Neuronal stem cell (in vitro differentiated cells): Measurements from ENCODE around the gene PCDHGB5.

Experiments
- DNase-seq: peaks from one replicate; pipeline ENCODE4 v3.0.0-alpha.2; 2013; ENCODE audit warnings: low spot score
- H2AFZ ChIP-seq: one replicate; pipeline ENCODE4 v1.6.1; 2013; ENCODE audit warnings: mild to moderate bottlenecking, low read length, inconsistent platforms
- H2AK5ac ChIP-seq: 2 replicates; pipeline ENCODE4 v1.6.1; 2013; ENCODE audit warnings: low read depth, mild to moderate bottlenecking, inconsistent platforms, low read length, moderate library complexity, mixed read lengths
- H2BK120ac ChIP-seq: 2 replicates; pipeline ENCODE4 v1.6.1; 2013; ENCODE audit warnings: low read depth, mild to moderate bottlenecking, inconsistent platforms, low read length, moderate library complexity, mixed read lengths
- H2BK12ac ChIP-seq: one replicate; pipeline ENCODE4 v1.6.1; 2013; ENCODE audit warnings: low read length, inconsistent platforms
- H2BK15ac ChIP-seq: 2 replicates; pipeline ENCODE4 v1.6.1; 2013; ENCODE audit warnings: mild to moderate bottlenecking, low read length, inconsistent platforms, mixed read lengths
- H2BK5ac ChIP-seq: one replicate; pipeline ENCODE4 v1.6.1; 2013; ENCODE audit warnings: inconsistent platforms, mild to moderate bottlenecking, low read length, moderate library complexity
- H3K14ac ChIP-seq: one replicate; pipeline ENCODE4 v1.6.1; 2013; ENCODE audit warnings: low read length, inconsistent platforms
- H3K18ac ChIP-seq: 2 replicates; pipeline ENCODE4 v1.6.1; 2013; ENCODE audit warnings: low read length, inconsistent platforms
- H3K23ac ChIP-seq: 2 replicates; pipeline ENCODE4 v1.6.1; 2013; ENCODE audit warnings: low read depth, mild to moderate bottlenecking, mixed read lengths, low read length, inconsistent platforms; ENCODE audit not compliant: poor library complexity
- H3K27ac ChIP-seq: replicated peaks from 3 replicates; pipeline ENCODE4 v1.5.1; 2013; ENCODE audit warnings: low read length, inconsistent platforms
- H3K27me3 ChIP-seq, 3 experiments: 2 replicates each; pipeline ENCODE4 v1.6.1; 2013; ENCODE audit warnings: low read length in 3 of 3, mild to moderate bottlenecking in 2 of 3, inconsistent platforms in 1 of 3, low read depth in 1 of 3, mixed read lengths in 1 of 3, moderate library complexity in 1 of 3; ENCODE audit not compliant: control insufficient read depth in 3 of 3, insufficient read depth in 3 of 3
- H3K36me3 ChIP-seq, 2 donors: replicated peaks in 1 of 2; 2 replicates each; pipeline ENCODE4 v1.6.1; 2013; ENCODE audit warnings: low read length in 2 of 2; ENCODE audit not compliant: control insufficient read depth in 2 of 2, insufficient read depth in 2 of 2
- H3K4ac ChIP-seq: 2 replicates; pipeline ENCODE4 v1.6.1; 2013; ENCODE audit warnings: inconsistent platforms, mild to moderate bottlenecking, low read length, moderate library complexity
- H3K4me1 ChIP-seq, 2 donors: 1 replicate in 1 of 2; 2 replicates in 1 of 2; pipeline ENCODE4 v1.6.1; 2013; ENCODE audit warnings: low read length in 2 of 2, low read depth in 1 of 2; ENCODE audit not compliant: control insufficient read depth in 2 of 2, insufficient read depth in 1 of 2
- H3K4me2 ChIP-seq: one replicate; pipeline ENCODE4 v1.6.1; 2013; ENCODE audit warnings: mild to moderate bottlenecking, low read length, inconsistent platforms; ENCODE audit not compliant: insufficient read depth, poor library complexity, severe bottlenecking
- H3K4me3 ChIP-seq, 2 donors: 2 replicates each; pipeline ENCODE4 v1.5.1; 2013; ENCODE audit warnings: low read length in 2 of 2, mild to moderate bottlenecking in 2 of 2, inconsistent platforms in 1 of 2, moderate library complexity in 1 of 2
- H3K79me1 ChIP-seq: one replicate; pipeline ENCODE4 v1.6.1; 2013; ENCODE audit warnings: low read depth, mild to moderate bottlenecking, inconsistent platforms, low read length, moderate library complexity
- H3K9ac ChIP-seq: one replicate; pipeline ENCODE4 v1.6.1; 2013; ENCODE audit warnings: mild to moderate bottlenecking, low read depth, low read length, inconsistent platforms; ENCODE audit not compliant: poor library complexity
- H3K9me3 ChIP-seq, 2 donors: replicated peaks in 1 of 2; 2 replicates each; pipeline versions ENCODE3 to v1.6.1; 2013; ENCODE audit warnings: low read length in 2 of 2, mild to moderate bottlenecking in 2 of 2, inconsistent platforms in 1 of 2, low read depth in 1 of 2, mixed read lengths in 1 of 2, moderate library complexity in 1 of 2; ENCODE audit not compliant: control insufficient read depth in 2 of 2, insufficient read depth in 1 of 2
- H4K8ac ChIP-seq: one replicate; pipeline ENCODE4 v1.6.1; 2013; ENCODE audit warnings: low read depth, mild to moderate bottlenecking, inconsistent platforms, low read length, moderate library complexity
- H4K91ac ChIP-seq: one replicate; pipeline ENCODE4 v1.6.1; 2013; ENCODE audit warnings: low read length, low read depth, mild to moderate bottlenecking, inconsistent platforms; ENCODE audit not compliant: poor library complexity
- WGBS, 2 donors: extraction: QIAGEN DNeasy Blood & Tissue Kit; methylation state at CpG; one replicate each; pipeline ENCODE4 v1.1.7; 2013; ENCODE audit warnings: missing lambda C conversion rate in 2 of 2, mixed read lengths in 1 of 2; ENCODE audit not compliant: insufficient read length in 2 of 2, insufficient replicate concordance in 1 of 2; ENCODE audit errors: extremely low coverage in 2 of 2; 5-methylcytosine and 5-hydroxymethylcytosine counted together

Gene PCDHGB5

DNA sequence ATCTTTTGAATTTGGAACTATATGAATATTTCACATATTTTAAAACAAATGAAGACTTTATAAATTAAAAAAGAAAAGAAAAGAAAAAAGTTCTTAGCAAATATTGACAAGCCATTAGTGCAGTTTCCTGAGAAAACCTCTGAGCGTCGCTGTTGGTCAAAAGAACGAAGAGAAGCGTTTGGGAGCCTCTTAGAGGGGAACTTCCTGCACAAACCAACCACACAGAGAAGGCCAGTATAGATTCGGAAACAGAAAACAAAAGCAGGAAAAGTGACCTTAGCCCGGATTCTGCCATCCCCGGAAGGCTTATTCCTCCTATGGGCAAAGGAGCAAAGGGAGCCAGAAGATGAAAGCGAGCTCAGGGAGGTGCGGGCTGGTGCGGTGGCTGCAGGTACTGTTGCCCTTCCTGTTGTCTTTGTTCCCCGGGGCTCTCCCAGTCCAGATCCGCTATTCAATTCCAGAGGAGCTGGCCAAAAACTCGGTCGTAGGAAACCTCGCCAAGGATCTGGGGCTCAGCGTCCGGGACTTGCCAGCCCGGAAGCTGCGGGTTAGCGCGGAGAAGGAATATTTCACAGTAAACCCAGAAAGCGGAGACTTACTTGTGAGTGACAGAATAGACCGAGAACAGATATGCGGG, 37.8 kb upstream of the PCDHGB5 start, which contains the start of gene PCDHGB2:
Gene PCDHGB2, plus strand, starts transcription at position 205 of the 637 bp plus-strand sequence. Its CDS starts 142 bp downstream, at position 347.
- Histone ChIP-seq H3K27ac (no peak within 1 kb of the TSS), H2BK12ac (no peak within 1 kb of the TSS), H3K4me1 (no peaks in the 10 kb centered on the region), H3K36me3 (peaks cover 0 to 3% of the 10 kb centered on the region in 2 donors), H3K14ac (no peak within 1 kb of the TSS), H2BK120ac (no peak within 1 kb of the TSS), H3K23ac (no peak within 1 kb of the TSS), H4K8ac (no peak within 1 kb of the TSS), H2AK5ac (no peak within 1 kb of the TSS), H3K4ac (no peak within 1 kb of the TSS), H3K79me1 (no peaks in the 10 kb centered on the region), H2BK15ac (no peak within 1 kb of the TSS), H3K4me3 (no peak within 1 kb of the TSS), H3K27me3 (peaks cover 0 to 4% (median 0%) of the 10 kb centered on the region in 3 experiments), H3K18ac (no peak within 1 kb of the TSS), H3K4me2 (no peak within 1 kb of the TSS), H3K9ac (no peak within 1 kb of the TSS), H3K9me3 (peaks cover 34 to 67% of the 10 kb centered on the region in 2 donors), H4K91ac (no peak within 1 kb of the TSS), H2BK5ac (no peak within 1 kb of the TSS), H2AFZ (peak within 1 kb of the TSS; percentile 72)
- WGBS, 2 donors, result no CpG with 5 or more reads among the region's 24 CpGs
- no peak for DNase-seq

DNA sequence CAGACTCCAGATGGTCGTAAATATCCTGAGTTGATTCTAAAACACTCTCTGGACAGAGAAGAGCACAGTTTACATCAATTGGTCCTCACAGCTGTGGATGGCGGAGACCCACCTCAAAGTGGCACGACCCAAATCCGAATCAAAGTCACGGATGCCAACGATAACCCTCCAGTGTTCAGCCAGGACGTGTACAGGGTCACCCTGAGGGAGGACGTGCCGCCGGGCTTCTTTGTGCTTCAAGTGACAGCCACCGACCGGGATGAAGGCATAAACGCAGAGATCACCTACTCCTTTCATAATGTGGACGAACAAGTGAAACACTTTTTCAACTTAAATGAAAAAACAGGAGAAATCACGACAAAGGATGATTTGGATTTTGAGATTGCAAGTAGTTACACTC, 37.1 kb upstream of the PCDHGB5 start:
- no peaks in the 10 kb centered on the region for H3K4me1 ChIP-seq
- no peak overlapping the region for H3K4me3 ChIP-seq
- no peak for DNase-seq
- H2AK5ac ChIP-seq, result no peak overlapping the region
- H2BK120ac ChIP-seq, result no peak overlapping the region
- peaks cover 0 to 4% (median 0%) of the 10 kb centered on the region in 3 experiments for H3K27me3 ChIP-seq
- H3K36me3 ChIP-seq, result peaks cover 0 to 3% of the 10 kb centered on the region in 2 donors
- no peak overlapping the region for H2BK15ac ChIP-seq
- peaks cover 34 to 65% of the 10 kb centered on the region in 2 donors for H3K9me3 ChIP-seq
- no peak overlapping the region for H3K14ac ChIP-seq
- H4K91ac ChIP-seq, result no peak overlapping the region
- no peak overlapping the region for H2BK5ac ChIP-seq
- H2AFZ ChIP-seq, result no peak overlapping the region
- no peak overlapping the region for H3K18ac ChIP-seq
- no peak overlapping the region for H3K4me2 ChIP-seq
- no peak overlapping the region for H2BK12ac ChIP-seq
- H3K23ac ChIP-seq, result no peak overlapping the region
- H3K79me1 ChIP-seq, result no peaks in the 10 kb centered on the region
- H4K8ac ChIP-seq, result no peak overlapping the region
- no peak overlapping the region for H3K9ac ChIP-seq
- H3K27ac ChIP-seq, result no peak overlapping the region
- no peak overlapping the region for H3K4ac ChIP-seq
- no CpG with 5 or more reads among the region's 15 CpGs for whole genome bisulfite sequencing, 2 donors

DNA sequence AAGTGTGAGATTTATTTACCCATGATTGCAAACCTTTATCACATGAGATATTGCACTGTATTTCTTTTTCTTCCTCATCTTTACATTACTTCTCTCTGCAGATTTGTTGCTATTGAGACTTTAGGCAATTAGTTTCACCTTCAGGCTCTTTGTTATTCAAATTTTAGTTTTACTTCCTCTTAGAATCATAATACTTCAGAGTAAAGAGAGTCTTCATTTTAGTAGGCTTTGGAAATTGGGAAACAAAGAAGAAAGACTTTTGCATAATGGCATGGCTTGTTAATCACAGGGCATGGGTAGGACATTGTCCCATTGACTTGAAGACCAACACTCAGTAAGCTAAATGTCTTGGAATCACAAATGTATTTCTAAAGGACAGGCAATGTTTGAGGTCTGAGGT, 35.0 kb upstream of the PCDHGB5 start:
- H2AFZ ChIP-seq, result no peak overlapping the region
- no peaks in the 10 kb centered on the region for H3K27me3 ChIP-seq
- H3K9me3 ChIP-seq, result peaks cover 30 to 53% of the 10 kb centered on the region in 2 donors
- no peak overlapping the region for H3K18ac ChIP-seq
- H2BK5ac ChIP-seq, result no peak overlapping the region
- no peak overlapping the region for H3K14ac ChIP-seq
- H3K4me1 ChIP-seq, result no peaks in the 10 kb centered on the region
- H3K36me3 ChIP-seq, result peaks cover 0 to 2% of the 10 kb centered on the region in 2 donors
- H3K4me2 ChIP-seq, result no peak overlapping the region
- no peak overlapping the region for H2AK5ac ChIP-seq
- H4K91ac ChIP-seq, result no peak overlapping the region
- H2BK15ac ChIP-seq, result no peak overlapping the region
- H3K9ac ChIP-seq, result no peak overlapping the region
- no peak overlapping the region for H3K23ac ChIP-seq
- no peak overlapping the region for H2BK120ac ChIP-seq
- H3K27ac ChIP-seq, result no peak overlapping the region
- H3K4me3 ChIP-seq, result no peak overlapping the region
- no peak overlapping the region for H3K4ac ChIP-seq
- no peak for DNase-seq
- peaks cover 2% of the 10 kb centered on the region for H3K79me1 ChIP-seq
- no peak overlapping the region for H2BK12ac ChIP-seq
- H4K8ac ChIP-seq, result no peak overlapping the region

GRCh38 chr5:141363952-141364660, 33.6 kb upstream of the PCDHGB5 start, which contains the start of gene PCDHGA5:
TSS of gene PCDHGA5 (plus strand) at chr5:141364162. CDS start at chr5:141364331, 169 bp downstream.
- no CpG with 5 or more reads among the region's 34 CpGs for WGBS, 2 donors
- Histone ChIP-seq H3K18ac (no peak within 1 kb of the TSS), H3K9me3 (peaks cover 30 to 45% of the 10 kb centered on the region in 2 donors), H3K23ac (no peak within 1 kb of the TSS), H3K4me3 (no peak within 1 kb of the TSS), H2BK5ac (no peak within 1 kb of the TSS), H2BK12ac (no peak within 1 kb of the TSS), H3K4ac (no peak within 1 kb of the TSS), H3K27me3 (no peaks in the 10 kb centered on the region), H3K14ac (no peak within 1 kb of the TSS), H3K36me3 (peaks cover 0 to 2% of the 10 kb centered on the region in 2 donors), H2AK5ac (no peak within 1 kb of the TSS), H3K9ac (no peak within 1 kb of the TSS), H3K4me1 (no peaks in the 10 kb centered on the region), H2BK15ac (no peak within 1 kb of the TSS), H3K4me2 (no peak within 1 kb of the TSS), H4K8ac (no peak within 1 kb of the TSS), H2BK120ac (no peak within 1 kb of the TSS), H3K79me1 (peaks cover 2% of the 10 kb centered on the region), H4K91ac (no peak within 1 kb of the TSS), H2AFZ (no peak within 1 kb of the TSS), H3K27ac (no peak within 1 kb of the TSS)
- DNase-seq, result no peak
